Heart left ventricle (tissue), 16 donors: ENCODE data around the gene SPG11. TPM values are rescaled to one million over a fixed set of nuclear protein-coding genes. Genes with fewer than 3 reads are reported as not detected.

Experiments used
- ATAC-seq, 4 donors: fragments of 200-7000 bp; cut with Tn5 transposase; one replicate each; pipeline ENCODE4 v1.9.1; 2020 to 2022; ENCODE audit warnings: moderate library complexity in 4 of 4, mild to moderate bottlenecking in 3 of 4, moderate number of reproducible peaks in 1 of 4
- DNase-seq, 5 donors: peaks; one replicate each; pipeline ENCODE4 v3.0.0-alpha.2; 2020
- H3K27ac ChIP-seq, 12 donors: fragments of 200-600 bp; sonication (generic) in 4 of 12; one replicate each; pipeline versions ENCODE4 v1.5.0 to v1.8.0; 2016 to 2022; ENCODE audit warnings: mild to moderate bottlenecking in 2 of 12
- H3K27me3 ChIP-seq, 9 donors: fragments of 200-600 bp; sonication (generic) in 2 of 9; one replicate each; pipeline versions ENCODE4 v1.5.1 to v1.8.0; 2016 to 2022; ENCODE audit warnings: mild to moderate bottlenecking in 3 of 9
- H3K36me3 ChIP-seq, 9 donors: fragments of 200-600 bp; sonication (generic) in 2 of 9; one replicate each; pipeline versions ENCODE4 v1.5.0 to v1.8.0; 2018 to 2022; ENCODE audit warnings: mild to moderate bottlenecking in 2 of 9
- H3K4me1 ChIP-seq, 12 donors: fragments of 200-600 bp; sonication (generic) in 4 of 12; one replicate each; pipeline versions ENCODE4 v1.5.0 to v1.8.0; 2016 to 2022; ENCODE audit warnings: mild to moderate bottlenecking in 3 of 12
- H3K4me3 ChIP-seq, 12 donors: fragments of 200-600 bp; sonication (generic) in 4 of 12; one replicate each; pipeline versions ENCODE4 v1.5.0 to v1.8.0; 2017 to 2022; ENCODE audit warnings: mild to moderate bottlenecking in 9 of 12, moderate library complexity in 4 of 12
- H3K9me3 ChIP-seq, 12 donors: fragments of 200-600 bp; sonication (generic) in 4 of 12; one replicate each; pipeline versions ENCODE4 v1.5.0 to v1.8.0; 2016 to 2022; ENCODE audit warnings: mild to moderate bottlenecking in 1 of 12
- CTCF ChIP-seq, 12 donors: fragments of 200-600 bp; sonication (generic) in 4 of 12; IDR thresholded peaks; one replicate each; pipeline versions ENCODE4 v1.5.0 to v1.8.0; 2018 to 2022; ENCODE audit warnings: antibody characterized with exemption in 12 of 12, mild to moderate bottlenecking in 5 of 12
- POLR2A ChIP-seq, 2 donors: fragments of 450-650 bp; IDR thresholded peaks; one replicate each; pipeline ENCODE4 v1.6.1; 2017; ENCODE audit warnings: antibody characterized with exemption in 2 of 2, mild to moderate bottlenecking in 2 of 2, moderate library complexity in 2 of 2
- WGBS, 4 donors: extraction: QIAGEN DNeasy Blood & Tissue Kit in 2 of 4; methylation state at CpG; one replicate each; pipeline versions ENCODE4 v1.1.5 to v1.1.7; 2013 to 2018; 5-methylcytosine and 5-hydroxymethylcytosine counted together
- intact Hi-C, 10 donors: fragments of 100-400 bp; cut with DNase I; formaldehyde crosslinking; loops; one replicate each; pipeline versions ENCODE4 v1.11.1 to v1.14.2; 2022
- polyA plus RNA-seq, 2 donors: library from polyadenylated mRNA; stranded (reverse); fragments of 200-250 nt; gene quantifications; one replicate each; pipeline ENCODE4 v1.2.3, GENCODE V29; 2013
- total RNA-seq, 9 donors: library from RNA; depleted of rRNA in 2 of 9; stranded (reverse); fragments of >200 nt in 2 of 9; fragmentation: NEBNext Ultra II Directional in 3 of 9; extraction: Animal tissue kit (Norgen Biotek cat#: 25700) in 3 of 9; gene quantifications; one replicate each; pipeline versions ENCODE4 v1.1.0 to v1.2.4, GENCODE V29; 2016 to 2023
- donor health status: ischemic (EF 13 %, LVEDD 7.1; RV severe dilation, severe dysfunction).
- donor health status: healthy with polysubstance abuse.
- donor health status: DM: no; HTN: yes; CAD: no.
- donor health status: DM: no; HTN: no; CAD: no.
- donor health status: ischemic (EF 25% LVEDD 6.9; RV normal size, moderate dysfunction).
- donor health status: ischemic (EF 25% LVEDD 5.7; RV mildly dilated, moderate dysfunction).
- donor health status: healthy.
- donor health status: DM: yes; HTN: yes; CAD: no.
- donor health status: ischemic (EF 35%, LVEDD 5.7; RV mildly dilated, moderate dysfunction).
- donor health status: nonischemic (EF 11% LVEDD 7.7; RV severe dilation, severe dysfunction).
- donor health status: DM: yes; HTN: yes; CAD: no.
- donor health status: PGD.
- donor health status: ischemic (EF 29% LVEDD 5.4; RV normal size, mild dysfunction).
- donor health status: nonischemic (EF 23%, LVEDD 6.1; RV moderate dilation, normal function).

SPG11 gene
- total and polyA plus RNA-seq, 11 donors = 17.5 to 69.4 (median 47.5) TPM

GRCh38 chr15:44598066-44598465 lies 65.4 kb downstream of the SPG11 start:
- no peak overlapping the region for H3K4me3 ChIP-seq
- H3K36me3 ChIP-seq = peaks cover 0 to 100% (median 94%) of the 10 kb centered on the region in 9 donors
- no peak for ATAC-seq
- H3K27me3 ChIP-seq = no peaks in the 10 kb centered on the region
- H3K9me3 ChIP-seq = no peaks in the 10 kb centered on the region
- intact Hi-C loops = loop anchor here in 3 of 10 donors (5.0 to 10.0 kb wide), 2 partner anchors 49 to 137 kb away; partner anchors contain the start of gene TRIM69 (in 2 of the 3)
- TF ChIP-seq POLR2A (IDR thresholded peaks at IDR 0.05) (no peak), CTCF (IDR thresholded peaks at IDR 0.05) (no peak)
- 85 to 97% (median 90%) methylated on average over 1 of the region's 1 CpG for WGBS, 4 donors
- DNase-seq = no peak
- H3K27ac ChIP-seq = no peak overlapping the region
- H3K4me1 ChIP-seq = no peaks in the 10 kb centered on the region

GRCh38 chr15:44596511-44597010 lies 66.9 kb downstream of the SPG11 start:
- no peak overlapping the region for H3K4me3 ChIP-seq
- DNase-seq (no peak), ATAC-seq (no peak)
- intact Hi-C loops = loop anchor here in 3 of 10 donors (5.0 to 10.0 kb wide), 2 partner anchors 51 to 138 kb away; partner anchors contain the start of gene TRIM69 (in 2 of the 3)
- H3K36me3 ChIP-seq = peaks cover 0 to 100% (median 94%) of the 10 kb centered on the region in 9 donors
- no peaks in the 10 kb centered on the region for H3K27me3 ChIP-seq
- no peaks in the 10 kb centered on the region for H3K4me1 ChIP-seq
- TF ChIP-seq POLR2A (IDR thresholded peaks at IDR 0.05) = no peak
- no peak for TF ChIP-seq CTCF (IDR thresholded peaks at IDR 0.05)
- no peaks in the 10 kb centered on the region for H3K9me3 ChIP-seq
- 45 to 86% (median 60%) methylated on average over 1 of the region's 1 CpG for WGBS, 4 donors
- no peak overlapping the region for H3K27ac ChIP-seq

GRCh38 chr15:44595656-44596510 lies 67.6 kb downstream of the SPG11 start:
- H3K4me1 ChIP-seq = no peaks in the 10 kb centered on the region
- H3K27me3 ChIP-seq = no peaks in the 10 kb centered on the region
- DNase-seq (no peak), ATAC-seq (no peak)
- no peak overlapping the region for H3K4me3 ChIP-seq
- H3K27ac ChIP-seq = no peak overlapping the region
- peaks cover 0 to 100% (median 94%) of the 10 kb centered on the region in 9 donors for H3K36me3 ChIP-seq
- intact Hi-C loops = loop anchor here in 3 of 10 donors (5.0 to 10.0 kb wide), 2 partner anchors 51 to 139 kb away; partner anchors contain the start of gene TRIM69 (in 2 of the 3)
- WGBS, 4 donors = 93 to 98% (median 96%) methylated on average over 3 of the region's 3 CpGs
- no peaks in the 10 kb centered on the region for H3K9me3 ChIP-seq
- TF ChIP-seq CTCF (IDR thresholded peaks at IDR 0.05) = no peak
- TF ChIP-seq POLR2A (IDR thresholded peaks at IDR 0.05) = no peak

- no peak overlapping the region for H3K27ac ChIP-seq
- no peak overlapping the region for H3K4me3 ChIP-seq
- intact Hi-C loops = loop anchor here in 3 of 10 donors (5.0 to 10.0 kb wide), 2 partner anchors 52 to 140 kb away; partner anchors contain the start of gene TRIM69 (in 2 of the 3)
- H3K4me1 ChIP-seq = no peaks in the 10 kb centered on the region
- no peaks in the 10 kb centered on the region for H3K9me3 ChIP-seq
- ATAC-seq (no peak), DNase-seq (no peak)
- no peaks in the 10 kb centered on the region for H3K27me3 ChIP-seq
- H3K36me3 ChIP-seq = peaks cover 0 to 100% (median 94%) of the 10 kb centered on the region in 9 donors
- TF ChIP-seq POLR2A (IDR thresholded peaks at IDR 0.05) (no peak), CTCF (IDR thresholded peaks at IDR 0.05) (no peak)
- whole genome bisulfite sequencing, 4 donors = 48 to 62% (median 51%) methylated on average over 1 of the region's 1 CpG
Observed at GRCh38 chr15:44595246-44595645, 68.2 kb downstream of the SPG11 start.
